Kidney (tissue), 14 donors: ENCODE measurements around the gene RNF8. TPM values are rescaled to one million over a fixed set of nuclear protein-coding genes. Genes with fewer than 3 reads are reported as not detected.
"Not testable (repeated sequence)": the region's sequence is repeated elsewhere in the genome, so short reads cannot be mapped to it uniquely, and the experiment has no call there.

ENCODE experiments used
- DNase-seq, 5 donors: peaks; one replicate each; pipeline ENCODE4 v3.0.0-alpha.2; 2013 to 2020
- FAIRE-seq: peaks from 2 replicates; lab custom pipeline; 2012; peaks lifted over from hg19 to GRCh38; lab: Jason Lieb, UNC
- H3K27ac ChIP-seq, 2 donors: one replicate each; pipeline ENCODE4 v1.7.0; 2013; ENCODE audit warnings: low read depth in 2 of 2, low read length in 2 of 2, inconsistent platforms in 1 of 2
- H3K27me3 ChIP-seq: one replicate; pipeline ENCODE4 v1.7.1; 2013; ENCODE audit warnings: low read length, inconsistent platforms; ENCODE audit not compliant: control insufficient read depth, insufficient read depth
- H3K36me3 ChIP-seq, 3 donors: one replicate each; pipeline versions ENCODE4 v1.7.0 to v1.7.1; 2013; ENCODE audit warnings: low read length in 3 of 3, control low read depth in 1 of 3, inconsistent platforms in 1 of 3; ENCODE audit not compliant: insufficient read depth in 3 of 3, control insufficient read depth in 2 of 3
- H3K4me1 ChIP-seq, 3 donors: one replicate each; pipeline versions ENCODE4 v1.7.0 to v1.7.1; 2013; ENCODE audit warnings: low read length in 3 of 3, inconsistent platforms in 1 of 3, low read depth in 1 of 3; ENCODE audit not compliant: control insufficient read depth in 2 of 3, insufficient read depth in 2 of 3
- H3K4me3 ChIP-seq, 3 donors: one replicate each; pipeline versions ENCODE4 v1.7.0 to v1.8.1; 2013; ENCODE audit warnings: low read length in 3 of 3, control low read depth in 1 of 3, inconsistent platforms in 1 of 3
- H3K9ac ChIP-seq, 3 donors: one replicate each; pipeline versions ENCODE4 v1.7.0 to v1.7.1; 2013; ENCODE audit warnings: low read length in 3 of 3, control low read depth in 1 of 3, inconsistent platforms in 1 of 3
- H3K9me3 ChIP-seq, 3 donors: one replicate each; pipeline versions ENCODE4 v1.7.0 to v1.7.1; 2013; ENCODE audit warnings: low read length in 3 of 3, control low read depth in 1 of 3, inconsistent platforms in 1 of 3; ENCODE audit not compliant: control insufficient read depth in 2 of 3, insufficient read depth in 1 of 3
- CTCF ChIP-seq: IDR thresholded peaks from 3 replicates; pipeline ENCODE4 v1.5.1; 2012; ENCODE audit warnings: mild to moderate bottlenecking, moderate library complexity, borderline replicate concordance; ENCODE audit not compliant: insufficient read depth; ENCODE audit errors: extremely low read depth
- intact Hi-C: fragments of 100-400 bp; cut with DNase I; formaldehyde crosslinking; loops from one replicate; pipeline ENCODE4 v1.11.1; 2022
- polyA plus RNA-seq: library from polyadenylated mRNA; stranded (reverse); fragments of 350-450 nt; fragmentation: Illumina TruSeq; extraction: RNeasy Lipid Tissue Mini Kit (QIAGEN cat#74804); gene quantifications from one replicate; pipeline ENCODE4 v1.2.3, GENCODE V29; 2014; ENCODE audit warnings: low read depth, low replicate concordance; ENCODE audit not compliant: insufficient read depth
- total RNA-seq: library from RNA; stranded (reverse); fragmentation: NEBNext Ultra II Directional; extraction: Animal tissue kit (Norgen Biotek cat#: 25700); gene quantifications from one replicate; pipeline ENCODE4 v1.2.1, GENCODE V29; 2021
- donor health status: control.
- donor health status: control.
- donor health status: control.
- donor health status: control.
- donor health status: control.
- donor health status: DM: yes; HTN: yes; CAD: no.
- donor health status: Normal renal cell carcinoma (clear cell type).

Gene RNF8
- total and polyA plus RNA-seq, 2 donors from 2014 or later = 18.4 to 18.5 TPM

GRCh38 chr6:37344308-37344707 lies 9.5 kb upstream of the RNF8 start:
- DNase-seq = no peak
- no peak for FAIRE-seq
- no peak for TF ChIP-seq CTCF
- no peaks in the 10 kb centered on the region for H3K27me3 ChIP-seq
- no peak overlapping the region for H3K27ac ChIP-seq
- H3K36me3 ChIP-seq = no peaks in the 10 kb centered on the region
- no peaks in the 10 kb centered on the region for H3K4me1 ChIP-seq
- no peak overlapping the region for H3K9ac ChIP-seq
- no peaks in the 10 kb centered on the region for H3K9me3 ChIP-seq
- intact Hi-C loops = no loop called here
- H3K4me3 ChIP-seq = no peak overlapping the region

- not testable (repeated sequence) for FAIRE-seq
Measured at GRCh38 chr6:37345804-37346203, 8.0 kb upstream of the RNF8 start.

GRCh38 chr6:37347177-37347576 lies 6.6 kb upstream of the RNF8 start:
- Histone ChIP-seq H3K9me3 (no peaks in the 10 kb centered on the region), H3K4me3 (no peak overlapping the region), H3K9ac (no peak overlapping the region), H3K27ac (no peak overlapping the region), H3K4me1 (no peaks in the 10 kb centered on the region), H3K36me3 (no peaks in the 10 kb centered on the region), H3K27me3 (no peaks in the 10 kb centered on the region)
- no peak for DNase-seq
- no peak for FAIRE-seq
- intact Hi-C loops = no loop called here
- no peak for TF ChIP-seq CTCF

More at GRCh38 chr6:37345804-37346203, 8.0 kb upstream of the RNF8 start:
- H3K9me3 ChIP-seq, DNase-seq, H3K36me3 ChIP-seq, H3K27ac ChIP-seq, intact Hi-C loops, H3K27me3 ChIP-seq, H3K9ac ChIP-seq, H3K4me3 ChIP-seq, H3K4me1 ChIP-seq: not testable (repeated sequence)

GRCh38 chr6:37347670-37348111 lies 6.1 kb upstream of the RNF8 start:
- no peak overlapping the region for H3K27ac ChIP-seq
- H3K36me3 ChIP-seq = no peaks in the 10 kb centered on the region
- no peaks in the 10 kb centered on the region for H3K4me1 ChIP-seq
- no peaks in the 10 kb centered on the region for H3K27me3 ChIP-seq
- DNase-seq = peak in 4 of 5 donors; percentile 34 to 79 (median 54)
- no peak for TF ChIP-seq CTCF
- intact Hi-C loops = no loop called here
- no peak overlapping the region for H3K9ac ChIP-seq
- H3K9me3 ChIP-seq = no peaks in the 10 kb centered on the region
- FAIRE-seq = no peak
- H3K4me3 ChIP-seq = no peak overlapping the region
